IMR-90 (cell line): ENCODE measurements around the gene ATF1. TPM values are rescaled to one million over a fixed set of nuclear protein-coding genes. Genes with fewer than 3 reads are reported as not detected.

ENCODE experiments used
- ATAC-seq: fragments of 200-7000 bp; cut with Tn5 transposase; 2 replicates; pipeline ENCODE4 v1.9.1; 2020; ENCODE audit warnings: low read depth, mild to moderate bottlenecking, moderate library complexity
- BruUV-seq: library from RNA; stranded (reverse); fragments of 400-500 nt; replicated peaks from 2 replicates; lab custom pipeline; 2021; lab: Mats Ljungman, UMichigan
- CTCF ChIA-PET: fragments of 300-600 bp; formaldehyde crosslinking; extraction: SDS; loops from one replicate; lab custom pipeline; 2021; ENCODE audit warnings: antibody characterized with exemption; lab: Yijun Ruan, JAX
- POLR2A ChIA-PET: fragments of 300-600 bp; sonication (Branson Sonifier 250); formaldehyde crosslinking; loops from one replicate; lab custom pipeline; 2022; ENCODE audit warnings: antibody characterized with exemption; ENCODE audit not compliant: unreplicated experiment; lab: Charles Lee
- DNase-seq: peaks from one replicate; pipeline ENCODE4 v3.0.0; 2013
- H2AFZ ChIP-seq: replicated peaks from 2 replicates; pipeline ENCODE3; 2013; ENCODE audit warnings: low read length, mild to moderate bottlenecking; ENCODE audit not compliant: poor library complexity
- H2AK5ac ChIP-seq: 2 replicates; pipeline ENCODE4 v1.6.1; 2013; ENCODE audit warnings: low read depth, low read length, inconsistent platforms
- H2AK9ac ChIP-seq: replicated peaks from 2 replicates; pipeline ENCODE3; 2013; ENCODE audit warnings: mild to moderate bottlenecking, low read depth, low read length, moderate library complexity; ENCODE audit not compliant: poor library complexity
- H2BK120ac ChIP-seq: 2 replicates; pipeline ENCODE4 v1.6.1; 2013; ENCODE audit warnings: low read depth, low read length, inconsistent platforms
- H2BK15ac ChIP-seq: 3 replicates; pipeline ENCODE4 v1.6.1; 2013; ENCODE audit warnings: low read depth, low read length, inconsistent platforms
- H2BK20ac ChIP-seq: 2 replicates; pipeline ENCODE4 v1.6.1; 2013; ENCODE audit warnings: low read depth, mild to moderate bottlenecking, inconsistent platforms, low read length, moderate library complexity
- H2BK5ac ChIP-seq: 2 replicates; pipeline ENCODE4 v1.6.1; 2013; ENCODE audit warnings: mild to moderate bottlenecking, low read depth, low read length, inconsistent platforms; ENCODE audit not compliant: poor library complexity, severe bottlenecking
- H3K14ac ChIP-seq: replicated peaks from 2 replicates; pipeline ENCODE4 v1.6.1; 2013; ENCODE audit warnings: low read depth, low read length, inconsistent platforms
- H3K18ac ChIP-seq: 2 replicates; pipeline ENCODE4 v1.6.1; 2013; ENCODE audit warnings: low read depth, low read length, control low read depth
- H3K23ac ChIP-seq: 2 replicates; pipeline ENCODE4 v1.6.1; 2013; ENCODE audit warnings: low read depth, low read length, inconsistent platforms
- H3K27ac ChIP-seq: 2 replicates; pipeline ENCODE4 v1.5.1; 2013; ENCODE audit warnings: mild to moderate bottlenecking, control low read depth, low read length; ENCODE audit not compliant: insufficient read depth
- H3K27me3 ChIP-seq: 2 replicates; pipeline ENCODE4 v1.6.1; 2013; ENCODE audit warnings: low read length; ENCODE audit not compliant: control insufficient read depth, insufficient read depth
- H3K36me3 ChIP-seq: 2 replicates; pipeline ENCODE4 v1.6.1; 2013; ENCODE audit warnings: low read length, mixed read lengths; ENCODE audit not compliant: control insufficient read depth, insufficient read depth
- H3K4ac ChIP-seq: 2 replicates; pipeline ENCODE4 v1.6.1; 2013; ENCODE audit warnings: low read depth, low read length, inconsistent platforms
- H3K4me1 ChIP-seq: 2 replicates; pipeline ENCODE4 v1.6.1; 2013; ENCODE audit warnings: low read length, mixed read lengths; ENCODE audit not compliant: control insufficient read depth, insufficient read depth
- H3K4me2 ChIP-seq: 2 replicates; pipeline ENCODE4 v1.6.1; 2013; ENCODE audit warnings: low read depth, mild to moderate bottlenecking, control low read depth, low read length, moderate library complexity
- H3K4me3 ChIP-seq: 2 replicates; pipeline ENCODE4 v1.5.1; 2013; ENCODE audit warnings: low read depth, mild to moderate bottlenecking, control low read depth, low read length, moderate library complexity; ENCODE audit not compliant: insufficient read depth
- H3K56ac ChIP-seq: 2 replicates; pipeline ENCODE4 v1.6.1; 2013; ENCODE audit warnings: low read length, inconsistent platforms; ENCODE audit not compliant: insufficient read depth; ENCODE audit errors: extremely low read depth
- H3K79me1 ChIP-seq, 2 experiments: 2 replicates each; pipeline ENCODE4 v1.6.1; 2013; ENCODE audit warnings: low read length in 2 of 2, inconsistent platforms in 1 of 2, low read depth in 1 of 2
- H3K9ac ChIP-seq: 2 replicates; pipeline ENCODE4 v1.6.1; 2013; ENCODE audit warnings: low read depth, low read length, control low read depth
- H3K9me1 ChIP-seq: 2 replicates; pipeline ENCODE4 v1.6.1; 2013; ENCODE audit warnings: low read length, inconsistent platforms; ENCODE audit not compliant: insufficient read depth
- H3K9me3 ChIP-seq: 2 replicates; pipeline ENCODE4 v1.6.1; 2013; ENCODE audit warnings: low read length; ENCODE audit not compliant: control insufficient read depth, insufficient read depth
- H4K20me1 ChIP-seq: 2 replicates; pipeline ENCODE4 v1.6.1; 2013; ENCODE audit warnings: low read length, inconsistent platforms; ENCODE audit not compliant: insufficient read depth
- H4K5ac ChIP-seq: 2 replicates; pipeline ENCODE4 v1.6.1; 2013; ENCODE audit warnings: mild to moderate bottlenecking, low read depth, low read length, control low read depth
- H4K8ac ChIP-seq, 2 experiments: 2 replicates each; pipeline ENCODE4 v1.6.1; 2013; ENCODE audit warnings: low read depth in 2 of 2, low read length in 2 of 2, control low read depth in 1 of 2, inconsistent platforms in 1 of 2
- H4K91ac ChIP-seq: 2 replicates; pipeline ENCODE4 v1.6.1; 2013; ENCODE audit warnings: low read depth, low read length, inconsistent platforms; ENCODE audit not compliant: insufficient read depth
- CEBPB ChIP-seq: IDR thresholded peaks from 2 replicates; pipeline ENCODE4 v1.6.1; 2012; ENCODE audit warnings: low read depth, low read length, improper control_type of control experiment
- MXI1 ChIP-seq: IDR thresholded peaks from 2 replicates; pipeline ENCODE4 v1.6.1; 2012; ENCODE audit warnings: low read depth, mild to moderate bottlenecking, low read length, moderate library complexity, borderline replicate concordance
- WGBS, 2 experiments: methylation state at CpG; one replicate each; pipeline versions ENCODE4 v1.1.5 to v1.1.7; 2013; ENCODE audit warnings: missing lambda C conversion rate in 2 of 2; ENCODE audit not compliant: insufficient read length in 1 of 2; ENCODE audit errors: extremely low coverage in 2 of 2; 5-methylcytosine and 5-hydroxymethylcytosine counted together
- dilution Hi-C: fragments of 300-500 bp; cut with HindIII; formaldehyde crosslinking; loops from one replicate; pipeline ENCODE4 v1.14.3; 2018; ENCODE audit warnings: low sequenced_read_pairs; ENCODE audit not compliant: unreplicated experiment
- in situ Hi-C: fragments of 300-500 bp; cut with MboI; formaldehyde crosslinking; loops from 3 replicates; pipeline ENCODE4 v1.14.3; 2019; ENCODE audit warnings: low sequenced_read_pairs, inconsistent platforms, mixed read lengths
- intact Hi-C: fragments of 100-400 bp; cut with micrococcal nuclease; formaldehyde crosslinking; loops from 2 replicates; pipeline ENCODE4 v1.10.0; 2022
- polyA plus RNA-seq, 3 experiments: library from polyadenylated mRNA; depleted of rRNA; stranded (reverse); fragments of >200 nt; gene quantifications; 2 replicates each; pipeline ENCODE4 v1.2.3, GENCODE V29; 2012; ENCODE audit warnings: low replicate concordance in 1 of 3
- total RNA-seq: library from RNA; depleted of rRNA; stranded (reverse); fragments of >200 nt; gene quantifications from 2 replicates; pipeline ENCODE4 v1.2.3, GENCODE V29; 2012
- TF ChIP-seq, protein P1 (sequence below): fragments of 150-350 bp; IDR thresholded peaks from 2 replicates; pipeline ENCODE4 v1.6.1; 2016; ENCODE audit warnings: low read depth, mild to moderate bottlenecking, low read length, moderate library complexity, borderline replicate concordance

Gene ATF1
- total and polyA plus RNA-seq, 2 of the 4 experiments (the other 2 are of a cell fraction), result 20.6 to 24.0 TPM

DNA sequence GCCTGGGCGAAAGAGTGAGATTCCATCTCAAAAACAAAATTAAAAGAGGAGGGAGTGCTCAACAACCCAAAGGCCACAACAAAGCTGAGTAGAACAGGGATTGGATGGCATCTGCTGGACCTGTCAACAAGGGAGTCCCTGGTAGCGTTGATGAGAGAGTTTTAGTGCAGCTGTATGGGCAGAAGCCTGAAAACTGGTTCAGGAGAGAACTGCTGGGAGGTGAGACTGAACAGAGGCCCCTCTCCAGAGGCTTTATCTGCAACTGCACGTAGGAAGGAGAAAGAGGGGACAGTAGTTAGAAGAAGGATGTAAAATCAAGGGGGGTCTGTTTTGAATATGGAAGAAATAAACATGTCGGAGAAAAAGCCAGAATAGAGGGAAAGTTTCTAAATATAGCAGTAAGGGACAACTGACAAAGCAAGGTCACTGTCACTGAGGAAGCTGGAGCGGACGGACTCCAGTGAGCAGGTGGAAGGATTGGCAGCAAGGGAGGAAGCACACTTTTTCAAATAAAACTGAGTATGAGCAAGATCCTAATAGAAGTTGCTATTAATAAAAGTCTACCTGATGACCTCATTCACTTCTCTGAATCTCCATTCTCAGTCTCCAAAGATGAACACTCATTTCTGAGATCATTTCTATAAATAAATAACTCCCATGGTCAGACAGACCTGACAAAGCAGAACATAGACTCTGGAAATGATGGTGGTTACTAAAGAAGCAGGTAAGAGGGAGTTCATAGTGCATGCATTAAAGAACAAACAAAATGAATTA is 11.8 kb upstream of the ATF1 start (continued):
- TF ChIP-seq, protein P1, sequence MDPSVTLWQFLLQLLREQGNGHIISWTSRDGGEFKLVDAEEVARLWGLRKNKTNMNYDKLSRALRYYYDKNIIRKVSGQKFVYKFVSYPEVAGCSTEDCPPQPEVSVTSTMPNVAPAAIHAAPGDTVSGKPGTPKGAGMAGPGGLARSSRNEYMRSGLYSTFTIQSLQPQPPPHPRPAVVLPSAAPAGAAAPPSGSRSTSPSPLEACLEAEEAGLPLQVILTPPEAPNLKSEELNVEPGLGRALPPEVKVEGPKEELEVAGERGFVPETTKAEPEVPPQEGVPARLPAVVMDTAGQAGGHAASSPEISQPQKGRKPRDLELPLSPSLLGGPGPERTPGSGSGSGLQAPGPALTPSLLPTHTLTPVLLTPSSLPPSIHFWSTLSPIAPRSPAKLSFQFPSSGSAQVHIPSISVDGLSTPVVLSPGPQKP, result no peak

GRCh38 chr12:50753232-50753769 is 10.6 kb upstream of the ATF1 start:
- ChIA-PET CTCF (no interaction called here), POLR2A (no interaction called here)
- H3K9ac ChIP-seq, result no peak overlapping the region
- H3K56ac ChIP-seq, result no peak overlapping the region
- no peak overlapping the region for H2BK120ac ChIP-seq
- no peak overlapping the region for H3K4ac ChIP-seq
- H3K27ac ChIP-seq, result no peak overlapping the region
- H2AFZ ChIP-seq, result no peak overlapping the region
- BruUV-seq, result no TSS peak
- no peak overlapping the region for H2AK9ac ChIP-seq
- in situ Hi-C loops (no loop called here), intact Hi-C loops (no loop called here), dilution Hi-C loops (no loop called here)
- peaks cover 3% of the 10 kb centered on the region; the same call in 1 of the 2 replicates for H3K9me1 ChIP-seq
- no peak overlapping the region for H2BK5ac ChIP-seq
- ATAC-seq, result no peak
- H3K79me1 ChIP-seq, result no peaks in the 10 kb centered on the region
- H4K8ac ChIP-seq, result no peak overlapping the region
- WGBS, 2 experiments, result no CpG with 5 or more reads among the region's 5 CpGs
- no peak overlapping the region for H3K18ac ChIP-seq
- H2AK5ac ChIP-seq, result no peak overlapping the region
- no peak for TF ChIP-seq CEBPB
- TF ChIP-seq MXI1, result no peak
- H3K27me3 ChIP-seq, result no peaks in the 10 kb centered on the region
- H2BK20ac ChIP-seq, result no peak overlapping the region
- no peak overlapping the region for H4K5ac ChIP-seq
- no peak overlapping the region for H4K91ac ChIP-seq
- no peak overlapping the region for H3K14ac ChIP-seq
- H3K4me1 ChIP-seq, result no peaks in the 10 kb centered on the region
- H4K20me1 ChIP-seq, result no peaks in the 10 kb centered on the region
- no peak overlapping the region for H3K4me3 ChIP-seq
- H3K4me2 ChIP-seq, result no peak overlapping the region
- no peak overlapping the region for H3K23ac ChIP-seq
- no peak overlapping the region for H2BK15ac ChIP-seq
- no peak for DNase-seq
- peaks cover 3% of the 10 kb centered on the region for H3K36me3 ChIP-seq
- no peaks in the 10 kb centered on the region for H3K9me3 ChIP-seq
